Erythroblast (primary cell): Measurements from ENCODE around the gene PIK3R1.

Source experiments
- GATA1 ChIP-seq: IDR thresholded peaks from 2 replicates; pipeline ENCODE4 v1.6.1; 2011; ENCODE audit warnings: low read depth, mild to moderate bottlenecking, control low read depth, low read length, moderate library complexity
- POLR2A ChIP-seq: IDR thresholded peaks from 2 replicates; pipeline ENCODE4 v1.6.1; 2011; ENCODE audit warnings: mild to moderate bottlenecking, low read length

DNA sequence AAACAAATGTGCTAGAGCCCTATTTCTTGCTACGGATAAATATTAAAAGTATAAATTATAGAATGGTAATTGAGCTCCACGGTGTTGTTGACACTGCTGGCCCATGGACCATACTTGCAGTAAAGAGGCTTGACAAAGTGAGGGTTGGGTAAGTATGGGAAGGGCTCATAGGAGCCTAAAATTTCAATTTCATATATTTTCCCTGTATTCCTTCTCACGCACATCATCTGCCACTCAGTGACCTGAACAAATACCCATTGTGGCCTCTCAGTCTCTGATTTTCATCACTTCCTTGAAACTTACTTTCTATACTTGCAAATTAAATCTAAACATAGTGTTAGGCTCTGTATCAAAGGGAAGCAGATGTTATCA lies 116.5 kb downstream of the PIK3R1 start:
- no peak for TF ChIP-seq POLR2A
- no peak for TF ChIP-seq GATA1
